Activated T-cell treated with anti-CD3 and anti-CD28 coated beads, Interleukin-2, amount 50 U/mL, for 48 hours (primary cell): ENCODE results near the gene PPFIBP1.

Source experiments
- DNase-seq, 2 experiments: peaks; one replicate each; pipeline ENCODE4 v3.0.0-alpha.2; 2020

The PPFIBP1 gene

DNA sequence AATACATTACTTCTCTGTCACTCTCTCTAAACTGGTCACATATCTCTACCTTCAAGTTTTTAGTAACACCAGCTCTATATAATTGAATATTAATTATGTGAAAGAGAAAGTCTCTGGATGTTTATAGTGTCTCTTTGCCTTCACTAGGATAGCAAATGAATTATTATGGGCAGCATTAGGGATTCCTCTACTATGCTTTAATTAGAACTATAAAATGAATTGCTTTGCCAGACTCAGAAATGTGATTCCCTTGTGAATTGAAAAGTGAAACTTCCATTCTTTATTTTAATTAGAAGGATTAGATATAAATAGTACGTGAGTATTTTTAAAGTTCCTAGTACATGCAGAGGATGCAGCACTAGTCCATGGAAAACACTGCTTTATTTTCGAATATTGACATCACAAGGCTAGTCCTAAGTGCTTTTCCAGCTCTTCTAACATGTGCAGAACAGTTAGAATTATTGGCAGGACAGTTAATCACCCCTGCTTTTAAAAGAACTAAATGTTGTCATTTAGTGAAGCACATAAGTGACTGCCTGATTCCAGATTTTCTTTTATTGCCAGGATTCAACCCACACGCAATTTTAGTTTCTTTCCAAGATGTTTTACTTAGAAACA is 149.2 kb downstream of the PPFIBP1 start:
- no peak for DNase-seq

DNA sequence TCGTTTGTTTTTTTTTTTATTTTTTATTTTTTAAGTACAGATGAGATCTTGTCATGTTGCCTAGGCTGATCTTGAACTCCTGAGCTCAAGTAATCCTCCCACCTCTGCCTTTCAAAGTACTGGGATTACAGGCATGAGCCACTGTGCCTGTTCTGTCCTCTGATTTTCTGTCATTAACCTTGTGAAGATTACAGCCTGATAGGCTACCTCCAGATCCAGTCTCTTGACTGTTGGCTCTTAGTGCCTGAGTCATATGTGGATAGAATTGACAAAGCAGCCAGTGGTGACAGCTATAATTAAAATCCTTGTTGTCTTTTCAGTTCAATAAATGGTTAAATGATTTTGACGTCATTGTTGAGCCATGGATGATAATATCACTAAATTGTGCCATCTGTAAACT is 151.0 kb downstream of the PPFIBP1 start:
- DNase-seq = no peak

DNA sequence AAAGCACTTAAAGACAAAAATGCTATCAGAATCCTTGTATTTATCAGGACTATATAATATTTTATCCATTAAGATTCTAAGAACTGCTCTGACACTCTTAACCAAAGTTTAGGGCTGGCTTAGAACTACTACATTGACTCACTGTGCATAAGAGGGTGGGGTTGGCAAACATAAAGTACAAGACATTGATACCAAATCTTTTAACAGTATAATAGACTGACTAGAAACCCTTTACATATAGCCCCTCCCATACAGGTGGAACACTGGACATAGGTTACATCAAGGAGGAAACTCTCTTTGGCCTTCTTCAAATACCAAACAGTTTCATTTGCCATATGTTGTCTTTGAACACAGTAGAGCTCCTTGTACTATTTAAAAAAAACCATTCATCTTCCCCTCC is 156.6 kb downstream of the PPFIBP1 start:
- no peak for DNase-seq

DNA sequence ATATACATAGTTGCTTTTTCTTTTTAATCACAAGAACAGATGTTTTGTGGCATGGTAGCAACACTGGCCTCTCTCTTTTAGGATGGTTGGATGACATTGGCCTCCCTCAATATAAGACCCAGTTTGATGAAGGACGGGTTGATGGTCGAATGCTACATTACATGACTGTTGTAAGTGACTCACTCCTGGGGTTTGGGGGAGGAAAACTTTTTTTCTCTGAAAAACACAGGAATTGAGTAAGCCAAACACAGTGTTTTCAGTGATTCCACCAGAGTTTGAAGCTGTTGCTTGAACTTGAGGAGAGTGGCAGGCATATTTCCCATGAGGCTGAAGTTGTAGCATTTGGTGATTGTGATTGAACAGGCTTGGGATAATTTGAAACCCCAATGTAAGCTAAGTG is 158.5 kb downstream of the PPFIBP1 start:
- DNase-seq = no peak

DNA sequence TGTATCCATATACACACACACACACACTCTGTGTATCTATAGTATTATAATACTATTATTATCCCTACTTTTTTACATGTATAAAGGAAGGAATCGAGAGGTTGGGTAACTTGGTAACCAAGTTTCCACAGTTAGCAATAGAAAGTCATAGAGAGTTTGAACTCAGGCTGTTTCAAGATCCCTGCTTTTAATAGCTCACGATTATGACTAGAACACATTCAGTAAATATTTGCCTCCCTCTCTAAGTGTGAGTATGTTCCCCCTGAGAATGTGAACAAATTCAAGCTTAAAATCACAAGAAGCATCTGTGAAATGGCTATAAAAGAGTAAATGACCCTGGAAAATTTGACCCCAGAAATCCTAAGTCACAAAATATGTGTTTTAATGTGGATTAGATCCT is 161.3 kb downstream of the PPFIBP1 start:
- DNase-seq = no peak

DNA sequence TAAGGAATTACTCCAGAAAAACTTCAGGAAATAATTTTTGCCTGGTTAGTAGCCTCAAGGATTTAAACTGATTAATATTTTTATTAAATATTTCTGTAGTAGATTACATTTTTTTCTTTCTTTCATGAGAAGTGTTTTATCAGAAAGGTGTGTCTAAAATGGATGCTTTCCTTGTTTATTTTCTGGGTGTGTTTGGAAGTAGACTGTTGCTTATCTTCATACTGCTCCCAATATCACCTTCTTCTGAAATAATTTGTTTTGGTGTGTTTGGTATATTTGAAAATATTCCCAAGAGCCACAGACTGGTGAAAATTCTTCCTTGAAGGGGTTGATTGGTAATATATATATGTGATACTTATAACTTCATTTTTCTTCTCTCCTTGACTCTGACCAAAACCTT is 162.1 kb downstream of the PPFIBP1 start:
- DNase-seq = no peak

DNA sequence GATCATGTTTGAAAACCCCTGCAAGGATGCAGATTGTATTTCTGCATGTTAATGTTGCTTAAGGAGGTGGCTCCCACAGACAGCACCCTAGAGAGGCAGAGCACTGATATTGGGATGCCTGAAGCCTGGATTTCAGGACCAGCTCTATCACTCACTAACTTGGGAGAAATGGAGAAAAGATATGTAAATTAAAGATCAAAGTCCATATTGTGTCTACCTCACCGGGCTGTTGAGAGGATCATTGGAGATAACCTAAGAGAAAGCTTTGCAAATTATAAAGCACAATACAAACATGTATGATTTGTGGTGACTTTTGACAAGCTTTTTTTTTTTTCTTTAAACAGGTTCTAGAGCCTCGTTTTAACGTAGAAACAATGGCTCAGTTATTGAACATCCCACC is 164.7 kb downstream of the PPFIBP1 start:
- DNase-seq = no peak

DNA sequence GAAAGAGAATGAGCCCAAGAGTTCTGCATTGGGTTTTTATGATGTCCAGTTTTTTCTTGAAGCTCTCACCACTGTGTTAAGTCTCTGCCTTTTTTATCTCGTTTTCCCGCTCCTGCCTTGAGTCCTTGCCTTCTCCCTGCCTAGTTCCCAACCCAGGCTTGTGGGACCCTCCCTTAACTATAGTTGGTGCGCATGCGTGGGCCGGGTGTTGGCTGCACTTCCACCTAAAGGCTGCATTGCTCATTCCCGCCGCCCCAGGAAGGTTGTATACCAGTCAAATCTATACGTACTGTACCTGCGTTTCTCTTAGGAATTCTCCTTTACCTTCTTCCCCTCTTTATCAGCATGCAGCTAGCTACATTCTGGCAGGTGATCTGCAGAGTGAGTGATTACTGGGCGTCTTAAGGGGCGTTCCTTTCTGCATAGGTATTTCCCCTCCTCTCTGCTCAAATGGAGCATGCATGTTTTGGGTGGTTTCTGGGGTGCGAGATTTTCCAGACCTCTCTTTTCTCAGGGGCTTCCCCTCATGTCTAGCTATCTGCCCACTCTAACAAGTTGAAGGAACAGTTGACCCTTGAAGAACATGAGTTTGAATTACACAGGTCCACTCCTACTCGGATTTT is 165.7 kb downstream of the PPFIBP1 start:
- no peak for DNase-seq

DNA sequence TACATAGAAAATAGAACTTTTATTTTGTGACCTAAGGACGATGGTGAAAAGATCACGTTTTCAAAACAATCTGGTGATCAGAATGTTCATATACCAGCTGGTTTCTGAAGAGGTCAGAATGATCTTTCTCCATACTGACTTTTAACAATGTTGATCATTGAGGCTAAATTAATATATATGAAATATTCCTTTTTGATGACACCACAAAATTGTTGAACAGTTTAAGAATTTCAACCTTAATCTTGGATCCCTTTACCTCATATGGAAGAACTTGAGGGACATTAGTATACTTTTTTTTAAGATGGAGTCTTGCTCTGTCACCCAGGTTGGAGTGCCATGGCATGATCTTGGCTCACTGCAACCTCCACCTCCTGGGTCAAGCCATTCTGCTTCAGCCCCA is 169.4 kb downstream of the PPFIBP1 start:
- DNase-seq = no peak

DNA sequence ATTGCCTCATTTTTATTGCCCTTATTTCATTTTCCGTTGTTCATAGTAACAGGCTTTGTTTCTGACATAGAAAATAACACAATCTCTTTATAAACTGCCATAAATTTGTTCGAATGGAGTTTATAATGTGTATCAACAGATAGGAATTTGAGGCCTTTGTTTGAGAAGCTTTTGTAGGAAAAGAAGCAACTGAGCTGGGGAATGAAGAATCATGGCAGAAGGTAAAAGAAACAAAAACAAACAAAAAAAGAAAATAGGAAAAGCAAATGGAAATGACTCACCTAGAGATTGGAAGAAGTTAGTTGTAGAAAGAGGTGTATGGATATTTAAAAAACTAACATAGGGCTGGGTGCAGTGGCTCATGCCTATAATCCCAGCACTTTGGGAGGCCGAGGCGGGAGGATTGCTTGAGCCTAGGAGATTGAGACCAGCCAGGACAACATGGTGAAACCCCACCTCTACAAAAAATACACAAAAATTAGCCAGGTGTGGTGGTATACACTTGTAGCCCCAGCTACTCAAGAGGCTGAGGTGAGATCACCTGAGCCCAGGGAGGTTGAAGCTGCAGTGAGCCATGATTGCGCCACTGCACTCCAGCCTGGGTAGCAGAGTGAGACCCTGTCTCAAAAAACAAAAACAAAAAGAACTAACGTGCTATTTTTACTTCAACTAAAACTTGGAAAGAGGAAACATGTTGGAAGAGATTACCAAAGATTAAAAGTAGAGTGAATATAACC is 171.7 kb downstream of the PPFIBP1 start:
- no peak for DNase-seq

DNA sequence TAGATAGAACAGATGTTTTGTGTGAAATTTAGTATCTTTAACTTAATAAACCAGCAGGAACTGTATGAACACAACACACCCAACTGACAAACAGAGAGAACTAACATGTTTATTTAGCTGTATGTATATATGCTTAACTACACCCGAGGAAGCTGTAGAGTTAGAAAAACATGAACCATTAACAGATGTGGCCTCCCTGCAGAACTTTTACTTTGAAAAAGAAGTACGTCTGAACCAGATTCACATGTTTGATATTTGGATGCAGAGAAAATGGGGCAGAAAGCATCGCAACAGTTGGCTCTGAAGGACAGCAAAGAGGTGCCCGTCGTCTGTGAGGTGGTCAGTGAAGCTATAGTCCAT is 172.3 kb downstream of the PPFIBP1 start, which contains the start of gene REP15:
TSS of gene REP15 (plus strand) at position 155 of the 360 bp plus-strand sequence. CDS start at position 271, 116 bp downstream.
- DNase-seq = no peak

DNA sequence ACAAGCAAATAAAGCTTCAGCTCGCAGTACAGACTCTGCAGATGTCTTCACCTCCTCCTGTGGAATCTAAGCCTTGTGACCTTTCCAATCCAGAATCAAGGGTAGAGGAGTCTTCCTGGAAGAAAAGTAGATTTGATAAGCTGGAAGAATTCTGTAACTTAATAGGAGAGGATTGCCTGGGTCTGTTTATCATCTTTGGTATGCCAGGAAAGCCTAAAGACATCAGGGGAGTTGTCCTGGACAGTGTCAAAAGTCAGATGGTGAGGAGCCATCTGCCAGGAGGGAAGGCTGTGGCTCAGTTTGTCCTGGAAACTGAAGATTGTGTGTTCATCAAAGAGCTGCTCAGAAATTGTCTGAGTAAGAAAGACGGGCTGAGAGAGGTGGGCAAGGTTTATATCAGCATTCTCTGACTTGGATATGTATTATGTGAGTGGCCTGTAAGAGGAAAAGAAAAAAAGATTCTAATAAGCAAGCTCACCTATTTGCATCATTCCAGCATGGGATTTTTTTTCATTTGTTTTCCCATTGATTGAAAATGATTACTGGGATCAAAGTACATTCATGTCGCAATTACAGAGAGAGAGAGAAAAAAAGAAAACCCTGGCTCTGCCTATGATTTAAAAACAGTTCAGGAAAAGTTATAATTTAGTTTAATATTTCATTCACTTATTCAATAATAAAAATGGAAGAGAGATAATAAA is 173.0 kb downstream of the PPFIBP1 start:
- DNase-seq = no peak

DNA sequence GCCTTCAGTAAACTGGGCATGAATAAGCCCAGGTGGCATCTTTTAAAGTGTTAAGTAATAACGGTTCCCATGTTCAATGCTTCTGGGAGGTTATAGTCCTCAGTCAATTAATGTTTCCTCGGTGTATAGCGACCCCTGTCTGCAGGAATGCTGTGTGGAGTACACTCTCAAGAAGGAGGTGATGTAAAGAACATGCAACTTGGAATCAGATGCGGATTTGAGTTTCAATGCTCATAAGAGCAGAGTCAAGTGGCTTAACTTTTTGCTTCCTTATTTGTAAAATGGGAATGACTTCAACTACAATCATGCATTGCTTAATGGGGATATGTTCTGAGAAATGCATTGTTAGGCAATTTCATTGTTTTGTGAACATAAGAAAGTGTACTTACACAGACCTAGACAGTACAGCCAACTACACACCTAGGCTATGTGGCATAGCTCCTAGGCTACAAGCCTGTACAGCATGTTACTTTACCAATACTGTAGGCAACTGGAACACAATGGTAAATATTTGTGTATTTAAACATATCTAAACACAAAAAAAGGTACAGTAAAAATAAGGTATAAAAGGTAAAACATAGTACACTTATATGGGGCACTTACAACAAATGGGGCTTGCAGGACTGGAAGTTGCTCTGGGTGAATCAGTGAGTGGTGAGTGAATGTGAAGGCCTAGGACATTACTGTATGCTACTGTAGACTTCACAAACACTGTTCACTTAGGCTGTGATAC is 179.9 kb downstream of the PPFIBP1 start:
- peak; percentile 75 to 78 for DNase-seq

DNA sequence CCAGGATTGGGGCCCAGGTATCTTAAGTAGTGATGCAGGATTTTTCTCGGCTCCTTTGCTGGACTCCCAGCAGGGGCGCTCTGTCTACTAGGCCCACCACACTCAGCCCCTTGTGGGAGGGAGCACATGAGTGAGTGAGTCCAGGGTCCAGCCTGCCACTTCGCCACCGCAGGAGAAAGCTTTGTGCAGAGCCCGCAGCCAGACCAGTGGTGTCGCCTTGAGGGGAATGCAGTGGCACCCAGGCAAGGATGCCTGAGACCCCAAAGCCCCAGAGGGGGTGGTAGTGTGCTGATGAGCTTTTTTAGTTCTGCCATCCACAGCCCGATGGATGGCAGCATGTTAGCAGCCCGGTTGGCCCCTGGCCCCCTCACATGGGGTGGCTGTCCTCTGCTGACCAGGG is 181.3 kb downstream of the PPFIBP1 start:
- DNase-seq = no peak

DNA sequence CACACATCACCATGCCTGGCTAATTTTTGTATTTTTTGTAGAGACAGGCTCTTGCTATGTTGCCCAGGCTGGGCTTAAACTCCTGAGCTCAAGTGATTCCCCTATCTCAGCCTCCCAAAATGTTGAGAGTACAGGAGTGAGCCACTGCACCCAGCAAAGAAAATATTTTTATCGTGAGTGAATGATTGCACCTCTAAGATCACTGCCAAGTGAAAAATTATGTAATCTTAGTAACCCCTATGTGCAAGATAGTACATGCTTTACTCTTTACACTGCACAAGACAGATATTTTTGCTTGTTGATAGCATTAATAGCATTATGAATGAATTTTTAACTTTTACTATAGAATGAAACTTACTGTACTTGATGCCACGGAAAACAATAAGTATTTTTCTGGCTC is 183.2 kb downstream of the PPFIBP1 start:
- no peak for DNase-seq

DNA sequence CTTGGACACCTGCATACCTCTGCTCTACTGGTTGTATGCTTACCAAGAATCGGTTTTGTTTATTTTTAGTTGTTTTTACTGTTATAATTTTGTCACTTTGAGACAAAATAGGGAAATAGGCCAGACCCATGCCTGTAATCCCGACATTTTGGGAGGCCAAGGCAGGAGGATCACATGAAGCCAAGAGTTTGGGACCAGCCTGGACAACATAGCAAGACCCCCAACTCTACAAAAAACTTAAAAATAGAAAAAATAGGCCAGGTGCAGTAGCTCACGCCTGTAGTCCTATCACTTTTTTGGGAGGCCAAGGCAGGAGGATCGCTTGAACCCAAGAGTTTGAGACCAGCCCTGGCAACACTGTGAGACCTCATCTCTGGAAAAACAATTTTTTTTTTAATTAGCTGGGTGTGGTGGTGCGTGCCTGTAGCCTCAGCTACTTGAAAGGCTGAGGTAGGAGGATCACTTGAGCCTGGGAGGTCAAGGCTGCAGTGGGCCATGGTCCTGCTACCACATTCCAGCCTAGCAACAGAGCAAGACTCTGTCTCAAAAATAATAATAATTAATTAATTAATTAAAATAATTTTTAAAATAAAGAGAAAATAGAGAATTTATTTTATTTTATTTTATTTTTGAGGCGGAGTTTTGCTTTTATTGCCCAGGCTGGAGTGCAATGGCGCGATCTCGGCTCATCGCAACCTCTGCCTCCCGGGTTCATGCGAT is 185.4 kb downstream of the PPFIBP1 start:
- no peak for DNase-seq

DNA sequence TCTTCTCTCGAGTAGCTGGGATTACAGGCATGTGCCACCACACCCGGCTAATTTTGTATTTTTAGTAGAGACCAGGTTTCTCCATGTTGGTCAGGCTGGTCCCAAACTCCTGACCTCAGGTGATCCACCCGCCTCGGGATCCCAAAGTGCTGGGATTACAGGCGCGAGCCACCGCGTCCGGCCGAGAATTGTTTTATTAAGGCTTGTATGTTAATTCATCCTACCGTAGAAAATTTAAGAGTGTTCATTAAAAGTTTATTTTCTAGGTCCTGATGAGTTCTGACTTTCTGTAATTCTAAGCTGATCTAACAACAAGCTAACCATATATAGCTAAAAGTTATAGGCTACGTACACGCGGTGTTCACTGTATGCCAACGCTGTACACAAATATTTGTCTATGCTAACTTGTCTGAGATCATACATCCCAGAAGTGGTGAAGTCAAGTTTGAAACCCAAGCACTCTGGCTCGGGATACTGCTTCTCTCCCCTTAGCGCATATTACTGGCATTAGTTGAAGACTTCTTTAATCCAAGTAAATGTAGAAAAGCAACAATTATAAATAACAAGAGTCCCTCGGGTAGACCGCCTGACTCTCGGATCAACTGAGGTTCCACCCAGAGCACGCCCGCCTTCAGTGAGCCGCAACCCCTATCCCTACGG is 186.1 kb downstream of the PPFIBP1 start:
- peak in 1 of 2 experiments; percentile 20 for DNase-seq

DNA sequence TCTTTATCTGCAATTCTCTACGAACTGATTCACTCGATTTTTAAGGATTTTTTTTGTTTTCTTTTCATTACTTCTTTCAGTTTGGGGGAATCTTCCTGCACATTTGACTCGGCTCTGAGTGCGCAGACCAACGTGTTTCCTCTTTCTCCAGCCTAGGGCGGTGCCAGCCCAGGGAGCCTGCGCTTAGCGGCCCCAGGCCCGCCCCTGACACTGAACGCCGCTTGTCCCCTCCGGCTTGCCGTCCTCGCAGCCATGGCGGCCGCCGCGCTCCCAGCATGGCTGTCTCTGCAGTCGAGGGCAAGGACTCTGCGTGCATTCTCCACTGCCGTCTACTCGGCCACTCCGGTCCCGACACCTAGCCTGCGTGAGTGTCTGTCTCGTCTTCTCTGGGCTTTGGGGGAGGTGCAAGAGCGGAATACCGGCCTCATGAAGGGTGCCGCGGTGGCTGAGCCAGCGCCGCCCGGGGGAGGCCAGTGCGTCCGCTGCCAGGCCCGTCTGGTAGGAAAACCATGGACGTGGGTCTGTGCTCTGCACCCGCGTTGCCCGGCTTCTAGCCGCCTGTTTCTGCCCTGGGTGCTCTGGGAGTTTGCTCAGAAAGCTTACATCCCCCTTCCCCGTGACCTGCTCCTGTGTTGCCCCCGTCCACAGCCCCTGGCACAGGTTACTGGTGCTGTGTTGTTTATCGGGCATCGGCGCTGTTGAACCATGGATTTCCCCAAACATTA is 186.7 kb downstream of the PPFIBP1 start, which contains the start of gene MRPS35:
TSS of gene MRPS35 (plus strand) at position 241 of the 725 bp plus-strand sequence. CDS start at position 253, 12 bp downstream.
- DNase-seq = peak; percentile 93 to 94

DNA sequence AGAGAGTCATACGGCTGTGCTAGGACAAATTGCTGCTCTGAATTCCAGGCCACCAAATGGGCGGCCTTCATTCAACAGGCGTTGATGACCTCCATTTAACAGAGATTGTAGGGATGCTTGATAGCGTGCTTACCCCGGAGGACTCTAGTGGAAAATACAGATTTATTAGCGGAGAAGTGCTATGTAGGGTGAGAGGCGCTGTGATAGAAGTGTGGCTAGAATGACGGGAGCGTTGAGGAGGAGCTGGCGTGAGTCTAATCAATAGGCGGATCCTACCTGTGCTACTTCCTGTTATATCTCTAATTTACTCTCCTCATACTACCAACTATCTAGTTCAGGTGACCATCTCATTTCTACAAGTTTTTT is 187.3 kb downstream of the PPFIBP1 start:
- peak in 1 of 2 experiments; percentile 43 for DNase-seq

DNA sequence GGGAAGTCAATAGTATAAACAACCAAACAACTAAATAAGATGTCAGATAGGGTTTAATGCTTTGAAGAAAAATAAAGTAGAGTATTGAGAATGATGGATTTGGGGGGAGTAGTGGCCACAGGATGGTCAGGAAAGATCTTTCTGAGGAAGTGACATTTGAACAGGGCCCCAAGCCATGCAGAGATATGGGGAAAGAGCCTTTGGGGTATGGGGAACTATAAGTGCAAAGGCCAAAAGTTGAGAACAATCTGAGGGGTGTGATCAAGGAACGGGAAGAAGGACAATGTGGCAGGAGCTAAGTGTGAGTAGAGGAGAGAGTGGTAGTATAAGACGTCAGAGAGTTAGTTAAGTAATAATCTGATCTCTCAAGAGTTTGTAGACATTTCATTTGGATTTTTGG is 188.0 kb downstream of the PPFIBP1 start:
- DNase-seq = no peak

DNA sequence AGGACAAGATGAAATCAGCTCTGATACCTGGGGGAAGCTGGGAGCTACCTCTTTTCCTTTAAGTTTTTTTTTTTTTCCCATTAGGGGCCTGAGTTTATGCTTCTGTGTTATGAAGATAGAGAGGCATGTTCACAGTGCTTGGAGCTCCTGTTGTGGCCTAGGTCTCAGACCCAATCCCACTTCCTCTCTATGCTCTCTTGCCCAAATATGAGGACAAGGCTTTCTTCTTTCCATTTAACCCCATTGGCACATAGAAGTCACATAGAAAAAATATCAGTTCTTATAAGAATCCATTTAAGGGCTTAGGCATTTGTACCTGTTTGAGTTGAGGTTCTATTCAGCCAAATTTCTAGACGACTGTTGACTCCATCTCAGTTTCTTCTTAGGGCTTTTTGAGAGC is 199.2 kb downstream of the PPFIBP1 start:
- DNase-seq = no peak
